ENCODE data around the gene LSMEM2.
"Not testable (repeated sequence)": the region's sequence is repeated elsewhere in the genome, so short reads cannot be mapped to it uniquely, and the experiment has no call there.

LSMEM2 gene

DNA sequence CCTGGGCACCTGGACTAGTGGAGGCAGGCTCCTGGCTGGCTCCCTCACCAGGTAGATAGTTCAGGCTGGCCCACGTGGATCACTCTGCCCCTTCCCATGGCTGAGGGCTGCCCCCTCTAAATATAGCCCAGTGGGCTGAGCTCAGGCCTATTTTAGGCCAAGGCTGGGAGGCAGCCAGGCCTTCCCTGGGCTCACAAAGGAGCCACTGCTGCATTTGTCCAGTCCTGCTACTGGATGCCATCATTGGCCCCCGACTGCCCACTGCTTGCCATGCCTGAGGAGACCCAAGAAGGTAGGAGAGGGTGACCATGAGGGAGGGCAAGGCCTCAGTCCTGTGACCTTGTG lies at the start of gene LSMEM2:
Gene LSMEM2 (plus strand): TSS at position 208 of the 345 bp plus-strand sequence. CDS start 27 bp downstream, at position 235.
- DNase-seq: no peak

DNA sequence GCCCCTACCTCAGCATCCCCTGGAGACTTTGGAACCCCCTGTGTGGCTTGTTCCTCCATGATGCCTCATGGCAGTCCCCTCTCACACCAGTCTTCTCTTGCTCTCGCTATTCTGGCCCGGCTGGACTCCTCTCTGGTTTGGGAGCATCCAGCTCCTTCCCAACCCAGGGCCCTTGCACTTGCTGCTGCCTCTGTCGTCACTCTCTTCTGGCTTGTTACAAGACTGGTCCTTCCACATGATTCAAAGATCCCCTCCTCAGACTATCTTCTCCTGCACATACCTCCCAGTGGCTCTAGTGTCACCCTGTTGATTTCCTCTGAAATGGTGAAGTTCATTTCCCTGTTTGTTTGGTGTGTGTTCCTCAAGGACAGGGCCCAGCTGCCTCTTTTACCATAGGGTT lies 49.4 kb upstream of the LSMEM2 start:
- DNase-seq: no peak

DNA sequence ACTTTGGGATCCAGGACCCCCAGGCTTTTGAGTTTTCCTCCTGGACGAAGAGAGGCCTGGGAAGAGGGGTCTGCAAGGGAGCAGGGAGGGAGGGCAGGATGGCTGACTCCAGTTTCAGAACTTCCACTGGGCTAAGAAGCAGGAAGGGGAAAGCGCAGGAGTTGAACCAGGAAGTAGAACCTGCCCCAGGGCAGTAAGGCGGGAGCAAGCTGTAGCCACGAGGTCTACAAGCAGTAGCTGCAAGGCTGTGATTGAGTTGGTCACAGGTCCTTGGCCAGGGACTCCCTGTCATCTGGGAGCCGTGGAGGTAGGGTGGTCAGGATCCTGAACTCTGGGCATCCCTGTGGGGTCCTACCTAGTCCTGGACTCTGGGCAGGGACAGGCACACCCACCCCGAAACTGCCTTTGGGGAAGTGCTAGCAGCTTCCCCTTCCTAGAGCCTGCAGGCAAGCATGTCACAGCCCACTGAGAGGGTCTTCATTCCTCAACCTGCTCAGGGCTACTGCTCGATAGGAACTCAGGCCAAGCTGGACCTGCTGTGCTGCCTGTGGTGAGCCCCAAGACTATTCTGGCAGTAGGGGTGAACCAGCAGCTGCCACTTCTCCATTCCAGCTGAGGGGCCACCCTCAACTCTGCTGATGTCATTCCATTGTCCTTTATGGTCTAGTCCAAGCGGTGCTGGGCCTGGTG lies 48.6 kb upstream of the LSMEM2 start:
- DNase-seq: no peak

DNA sequence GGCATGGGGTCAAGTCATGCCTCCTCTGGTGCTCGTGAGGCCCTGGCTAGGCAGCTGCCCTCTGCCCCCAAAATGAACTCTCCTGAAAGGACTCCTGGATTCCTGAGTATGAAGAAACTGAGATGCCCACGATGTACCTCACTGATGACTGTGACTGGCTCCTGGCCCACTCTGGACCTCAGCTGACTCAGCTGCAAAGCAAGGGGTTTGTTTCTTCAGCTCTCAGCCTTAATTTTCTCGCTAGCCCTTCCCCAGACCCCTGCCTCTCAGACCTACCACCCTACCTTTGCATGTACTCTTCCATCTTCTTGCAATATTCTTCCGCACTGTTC lies 48.1 kb upstream of the LSMEM2 start:
- DNase-seq: no peak

DNA sequence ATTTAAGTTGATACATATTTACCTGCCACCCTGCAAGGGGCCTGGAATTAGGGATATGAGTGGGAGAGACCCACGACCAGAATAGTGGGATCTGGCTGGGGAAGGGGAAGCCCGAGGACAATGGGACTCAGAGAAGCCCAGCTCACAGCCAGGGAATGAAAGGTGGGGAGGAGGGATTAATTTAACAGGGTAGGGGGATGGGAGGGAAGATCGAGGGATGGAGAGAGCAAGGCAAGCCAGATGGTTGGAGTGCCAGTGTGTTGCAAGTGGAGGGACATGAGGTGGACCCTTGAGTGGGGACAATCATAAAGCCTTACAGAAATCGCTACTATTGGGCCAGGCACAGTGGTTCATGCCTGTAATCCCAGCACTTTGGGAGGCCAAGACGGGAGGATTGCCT lies 47.3 kb upstream of the LSMEM2 start:
- DNase-seq: no peak

DNA sequence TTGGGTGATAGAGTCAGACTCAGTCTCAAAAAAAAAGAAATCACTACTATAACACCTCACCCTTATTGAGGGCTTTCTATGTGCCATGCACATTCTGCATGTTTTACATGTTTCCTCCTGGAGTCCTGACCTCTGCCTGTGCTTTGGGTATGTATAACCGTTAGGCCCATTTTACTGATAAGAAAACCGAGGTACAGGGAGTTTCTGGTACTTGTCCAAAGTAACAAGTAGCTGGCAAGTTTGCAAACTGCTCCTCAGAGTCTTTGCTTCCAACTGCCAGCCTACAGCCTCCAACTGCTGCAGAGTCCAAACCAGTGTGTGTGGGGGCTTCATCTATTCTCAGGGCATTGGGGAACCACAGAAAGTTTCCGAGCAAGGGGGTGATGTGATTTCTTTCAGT lies 46.6 kb upstream of the LSMEM2 start:
- DNase-seq: no peak

DNA sequence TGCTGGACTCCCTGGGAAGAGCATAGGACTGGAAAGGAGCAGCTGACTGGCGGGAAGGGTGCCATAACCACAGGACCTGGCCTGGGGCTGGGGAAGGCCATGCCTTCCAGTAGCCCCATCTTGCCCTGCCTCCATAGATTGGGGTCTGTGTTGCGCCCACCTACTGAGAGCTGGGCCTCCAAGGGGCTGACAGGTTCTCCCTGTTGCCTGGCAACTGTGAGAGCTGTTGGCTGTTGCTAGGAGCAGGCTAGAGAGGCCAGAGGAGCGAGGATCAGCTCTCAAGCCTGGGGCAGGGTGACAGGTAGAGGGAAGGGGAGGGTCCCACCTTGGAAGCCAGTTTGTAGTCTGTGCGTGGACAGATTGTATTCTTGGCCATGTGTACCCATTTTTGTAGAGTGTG lies 45.7 kb upstream of the LSMEM2 start:
- DNase-seq: no peak

DNA sequence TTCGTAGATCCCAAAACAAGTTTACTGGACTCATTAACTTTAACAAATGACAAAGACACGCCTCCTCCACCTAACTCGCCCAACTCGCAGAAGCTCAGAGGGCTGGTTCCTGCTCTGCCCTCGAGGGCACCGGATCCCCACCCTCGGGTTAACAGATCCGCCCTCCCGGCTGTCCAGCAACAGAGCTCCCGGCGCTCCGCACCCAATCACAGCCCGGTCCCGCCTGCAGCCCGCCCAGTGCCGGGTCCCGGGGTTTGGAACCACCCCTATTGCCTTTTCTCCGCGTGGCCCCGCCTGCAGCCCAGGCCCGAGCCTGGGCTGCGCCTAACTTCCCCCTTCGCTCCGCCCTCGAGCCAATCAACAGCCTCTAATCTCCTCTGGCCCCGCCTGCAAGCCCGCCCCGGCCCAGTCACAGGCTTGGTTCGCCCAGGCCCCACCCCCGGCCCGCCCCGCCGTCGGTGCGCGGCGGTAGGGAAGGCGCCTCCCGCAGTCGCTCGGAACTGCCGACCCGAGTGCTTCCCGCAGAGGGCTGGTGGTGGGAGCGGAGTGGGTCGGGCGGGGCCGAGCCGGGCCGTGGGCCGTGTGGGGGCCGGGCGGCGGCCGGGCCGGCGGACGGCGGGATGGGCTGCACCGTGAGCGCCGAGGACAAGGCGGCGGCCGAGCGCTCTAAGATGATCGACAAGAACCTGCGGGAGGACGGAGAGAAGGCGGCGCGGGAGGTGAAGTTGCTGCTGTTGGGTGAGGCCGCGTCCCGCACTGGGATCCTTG lies 43.0 kb upstream of the LSMEM2 start, which contains the start of gene GNAI2:
Gene GNAI2 (plus strand): TSS at position 489 of the 768 bp plus-strand sequence. CDS start 132 bp downstream, at position 621.
- peak; percentile 99 for DNase-seq

DNA sequence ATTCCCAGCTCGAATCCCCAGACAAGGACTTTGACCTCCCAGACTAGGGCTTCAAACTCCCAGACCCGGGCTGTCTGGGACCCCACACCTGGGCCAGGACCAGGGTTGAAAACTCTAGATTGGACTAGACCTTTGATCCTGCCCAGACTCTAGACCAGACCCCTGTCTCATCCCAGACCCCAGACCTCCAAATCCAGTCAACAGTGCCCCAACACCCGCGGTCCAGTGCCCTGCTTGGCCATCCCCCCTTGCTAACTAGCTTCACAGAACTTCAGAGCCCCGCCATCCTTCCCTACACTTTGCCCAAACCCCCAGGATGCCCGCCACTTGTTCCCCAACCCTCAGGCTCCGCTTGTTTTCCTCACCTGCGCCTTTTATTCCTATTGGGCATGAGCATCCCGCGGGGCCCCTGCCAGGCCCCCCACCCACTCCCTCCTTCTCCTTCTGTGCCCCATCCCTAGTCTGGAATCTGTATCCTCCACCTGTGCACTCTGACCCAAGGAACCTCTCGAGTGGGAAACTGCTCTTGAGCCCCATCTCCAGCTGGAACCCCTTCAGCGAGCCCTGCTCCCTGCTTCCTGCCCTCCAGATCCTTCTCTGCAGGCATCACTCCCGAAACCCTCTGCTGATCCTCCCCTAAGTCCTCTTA lies 42.3 kb upstream of the LSMEM2 start:
- no peak for DNase-seq

DNA sequence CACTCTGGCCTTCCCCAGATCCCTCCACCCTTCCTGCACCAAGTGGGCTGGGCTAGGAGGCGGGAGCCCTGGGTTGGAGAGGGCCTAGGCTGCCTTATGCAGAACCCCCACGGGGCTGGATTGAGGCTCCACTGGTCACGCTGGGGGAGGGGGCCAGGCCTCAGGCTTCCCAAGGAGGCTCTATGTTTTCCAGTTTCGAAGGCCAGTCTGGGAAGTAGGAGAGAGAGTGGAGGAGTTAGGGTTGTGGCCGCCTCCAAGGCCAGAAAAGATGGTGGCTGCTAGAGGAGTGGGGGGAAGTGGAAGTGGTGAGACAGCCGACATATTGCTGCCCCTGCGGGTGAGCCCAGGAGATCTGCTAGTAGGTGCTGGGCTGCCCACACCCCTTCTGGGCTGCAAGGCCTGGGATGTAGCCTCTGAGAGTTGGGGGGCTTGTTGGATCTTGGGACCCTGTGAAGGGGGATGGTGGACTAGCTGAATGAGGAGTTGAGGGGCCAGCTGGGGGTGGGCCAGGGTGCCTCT lies 41.7 kb upstream of the LSMEM2 start:
- peak; percentile 55 for DNase-seq

DNA sequence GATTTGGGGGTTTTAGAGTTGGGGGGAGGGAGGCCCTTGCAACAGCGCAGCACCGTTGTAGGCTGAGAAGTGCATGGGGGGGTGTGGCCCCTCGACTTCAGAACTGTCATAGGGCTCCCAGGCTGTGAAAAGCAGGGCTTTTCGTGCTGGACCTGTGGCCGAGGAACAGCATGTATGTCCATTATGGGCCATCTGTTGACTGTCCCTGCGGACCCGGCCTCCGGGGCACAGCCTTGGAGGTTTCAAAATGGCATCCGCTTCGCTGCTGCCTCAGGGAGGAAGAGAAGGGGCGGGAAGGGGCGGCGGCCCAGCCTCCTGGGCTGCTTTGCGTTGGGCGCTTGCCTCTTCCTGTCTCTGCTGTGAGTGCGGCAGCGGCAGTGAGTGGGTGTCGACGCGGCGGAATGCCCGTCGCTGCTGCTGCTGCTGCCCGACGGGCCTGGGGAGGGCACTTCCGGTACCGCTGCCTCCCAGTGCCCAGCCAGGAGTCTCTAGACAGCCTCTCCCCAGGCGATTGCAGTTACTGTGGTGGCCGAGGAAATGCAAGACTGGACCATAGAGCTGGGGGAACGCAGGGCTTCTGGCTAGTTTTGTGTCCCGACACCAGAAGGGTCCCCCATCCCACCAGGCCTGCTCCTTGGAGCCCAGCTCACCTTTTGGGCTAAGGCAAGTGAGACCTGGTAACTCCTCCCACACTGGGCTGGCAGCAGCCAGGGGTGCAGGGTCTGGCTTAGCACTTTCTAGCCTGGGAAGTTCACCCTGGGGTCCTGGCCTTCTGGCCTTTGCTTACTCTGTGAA lies 40.9 kb upstream of the LSMEM2 start:
- peak; percentile 95 for DNase-seq

DNA sequence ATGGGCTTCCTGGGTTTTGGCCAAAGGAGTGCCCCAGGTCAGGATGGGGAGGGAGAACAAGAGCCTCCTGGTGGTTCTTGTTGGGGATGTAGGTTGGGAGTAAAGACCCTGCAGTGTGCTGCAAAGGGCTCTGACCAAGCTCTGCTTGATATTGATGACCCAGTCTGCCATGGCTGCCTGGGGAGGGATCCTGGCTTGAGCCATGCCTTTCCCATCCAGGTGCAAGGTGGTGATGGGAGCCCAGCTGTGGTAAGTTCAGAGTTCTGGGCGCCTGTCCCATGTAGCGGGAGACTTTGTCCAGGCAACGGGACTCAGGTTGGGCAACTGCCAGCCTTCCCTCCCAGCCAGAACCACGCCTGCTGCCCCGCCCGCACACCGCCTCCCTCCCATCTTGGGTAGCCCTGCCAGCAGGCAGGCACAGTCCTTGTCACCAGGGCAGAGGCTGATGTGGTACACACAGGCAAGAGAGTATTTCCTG lies 40.3 kb upstream of the LSMEM2 start:
- DNase-seq: peak; percentile 52

DNA sequence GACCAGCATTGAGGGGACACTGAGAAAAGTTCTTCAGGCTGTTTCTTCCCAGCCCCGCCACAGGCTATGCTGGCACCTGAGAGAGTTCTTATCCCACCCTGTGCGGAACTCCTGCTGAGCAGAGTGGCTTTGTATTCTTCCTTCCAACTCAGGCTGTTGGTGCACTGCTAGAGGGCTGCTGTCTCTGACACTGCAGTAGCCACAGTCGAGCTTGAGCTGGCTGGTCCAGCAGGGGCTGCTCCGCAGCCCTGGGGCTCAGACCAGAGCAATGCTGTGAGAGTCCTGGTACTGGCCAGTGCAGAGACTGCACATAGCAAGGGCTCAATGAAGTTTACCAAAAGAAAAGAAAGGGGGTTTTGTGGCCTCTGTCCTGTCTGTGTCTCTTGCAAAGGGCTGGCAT lies 39.2 kb upstream of the LSMEM2 start:
- no peak for DNase-seq

DNA sequence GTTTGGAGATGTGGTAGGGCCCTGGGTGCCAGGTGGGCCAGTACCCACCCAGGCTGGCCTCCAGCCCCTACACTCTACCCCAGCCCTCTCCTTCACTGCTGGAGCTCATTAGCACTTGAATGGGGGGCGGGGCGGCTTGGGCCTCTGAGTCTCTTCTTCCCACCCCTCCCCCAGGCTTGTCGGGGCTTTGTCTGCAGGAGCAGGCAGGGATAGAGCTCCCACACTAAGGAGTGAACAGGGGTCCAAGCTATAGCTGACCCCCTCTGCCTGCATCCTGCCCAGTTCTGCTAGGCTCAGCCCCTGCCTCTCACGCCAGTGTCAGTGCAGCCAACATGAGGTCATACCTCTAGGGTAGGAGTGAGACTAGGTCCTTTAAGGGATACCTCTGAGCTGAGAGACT lies 37.7 kb upstream of the LSMEM2 start:
- DNase-seq: no peak

DNA sequence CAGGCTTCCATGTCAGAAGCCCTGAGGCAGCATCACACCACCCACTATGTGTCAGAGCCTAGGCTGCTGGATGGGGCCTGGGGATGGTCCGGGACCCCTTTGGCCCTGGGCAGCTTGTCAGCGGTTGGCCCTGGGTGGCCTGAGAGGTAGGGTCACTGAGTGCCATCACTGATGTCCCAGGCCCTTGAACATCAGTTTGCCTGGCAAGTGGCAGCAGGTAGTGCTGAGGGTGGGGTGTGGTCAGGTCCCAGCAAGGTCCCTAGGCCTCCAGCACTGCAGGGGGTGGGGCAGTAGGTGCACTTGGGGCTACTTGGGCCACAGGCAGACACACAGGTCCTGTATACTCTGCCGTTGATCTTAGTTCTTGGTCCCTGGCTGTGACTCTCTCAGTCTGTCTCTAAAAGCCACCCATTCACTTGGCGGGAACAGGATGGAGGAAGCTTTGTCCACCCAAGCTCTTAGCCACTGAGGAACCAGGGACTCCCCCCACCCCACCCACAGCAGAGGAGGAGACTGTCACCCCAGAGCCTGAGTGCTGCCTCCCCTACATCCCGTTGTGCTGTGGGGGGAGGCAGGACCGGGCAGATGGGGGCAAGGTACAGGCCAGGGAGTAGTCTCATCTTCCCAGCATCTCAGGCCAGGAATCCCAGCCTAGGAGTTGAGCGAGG lies 37.0 kb upstream of the LSMEM2 start:
- peak; percentile 26 for DNase-seq

DNA sequence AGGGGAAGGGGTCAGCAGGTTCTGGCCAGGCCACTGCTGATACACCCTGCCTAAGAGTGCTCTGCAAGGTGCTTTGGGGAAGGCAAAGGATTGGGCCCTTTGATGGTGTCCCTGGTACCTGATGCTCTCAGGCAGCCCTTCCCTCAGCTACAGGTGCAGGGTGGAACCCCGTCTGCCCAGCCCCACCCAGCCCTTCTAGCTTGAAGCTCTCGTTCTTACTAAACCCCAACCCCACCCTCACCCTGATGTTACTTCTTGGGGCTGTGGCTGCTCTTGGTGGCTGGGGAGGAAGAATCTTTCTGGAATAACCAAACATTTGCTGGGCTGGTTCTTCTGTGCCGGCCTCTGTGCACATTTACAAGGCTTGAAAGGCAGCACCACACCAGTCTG lies 36.5 kb upstream of the LSMEM2 start:
- DNase-seq: peak; percentile 63

DNA sequence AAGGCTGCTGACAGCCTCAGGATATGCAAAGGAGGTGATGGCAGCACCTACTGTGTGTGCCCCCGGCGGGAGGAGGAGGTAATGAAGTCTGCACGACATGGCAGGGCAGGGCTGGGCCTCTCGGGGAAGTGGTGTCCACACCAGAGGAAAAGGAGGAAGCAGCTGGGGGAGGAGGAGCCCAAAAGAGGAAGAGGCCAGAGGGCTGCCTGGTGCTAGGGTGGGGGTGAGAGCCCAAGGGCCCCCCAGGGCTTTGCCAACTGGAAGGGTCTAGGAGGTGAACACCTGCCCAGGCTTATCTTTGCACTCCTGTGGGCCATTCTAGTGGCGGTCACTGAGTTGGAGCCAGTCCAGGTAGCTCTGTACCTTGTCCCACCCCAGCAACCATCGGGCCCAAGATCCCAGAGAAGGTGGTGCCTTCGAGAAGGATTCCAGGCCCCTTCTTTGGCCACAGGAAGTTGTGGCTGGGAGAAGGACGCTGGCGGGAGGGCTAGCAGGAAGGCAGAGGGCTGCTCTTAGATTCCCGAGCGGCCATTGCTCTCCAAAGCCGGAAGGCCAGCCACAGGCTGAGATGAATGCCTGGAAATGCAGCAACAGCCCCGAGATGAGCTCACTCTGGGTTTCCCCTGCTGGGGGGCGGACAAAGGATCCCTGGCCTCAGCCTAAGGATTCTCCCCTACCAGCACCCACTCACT lies 35.9 kb upstream of the LSMEM2 start:
- DNase-seq: peak; percentile 61

DNA sequence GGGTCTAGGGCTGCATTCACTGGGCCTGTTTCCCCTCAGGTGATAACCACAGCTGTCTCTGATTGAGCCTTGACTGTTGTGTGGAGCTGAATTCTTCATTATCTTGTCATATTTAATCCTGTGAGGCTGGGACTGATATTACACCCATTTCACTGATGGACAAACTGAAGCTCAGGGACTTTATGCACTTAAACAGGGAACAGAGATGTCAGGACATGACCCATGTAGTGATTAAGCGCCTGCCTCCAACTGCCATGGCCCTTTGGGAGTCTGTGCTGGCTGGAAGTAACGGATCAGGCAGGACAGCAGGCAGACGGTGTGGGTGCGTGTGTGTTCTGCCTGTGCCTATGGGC lies 35.4 kb upstream of the LSMEM2 start:
- no peak for DNase-seq

DNA sequence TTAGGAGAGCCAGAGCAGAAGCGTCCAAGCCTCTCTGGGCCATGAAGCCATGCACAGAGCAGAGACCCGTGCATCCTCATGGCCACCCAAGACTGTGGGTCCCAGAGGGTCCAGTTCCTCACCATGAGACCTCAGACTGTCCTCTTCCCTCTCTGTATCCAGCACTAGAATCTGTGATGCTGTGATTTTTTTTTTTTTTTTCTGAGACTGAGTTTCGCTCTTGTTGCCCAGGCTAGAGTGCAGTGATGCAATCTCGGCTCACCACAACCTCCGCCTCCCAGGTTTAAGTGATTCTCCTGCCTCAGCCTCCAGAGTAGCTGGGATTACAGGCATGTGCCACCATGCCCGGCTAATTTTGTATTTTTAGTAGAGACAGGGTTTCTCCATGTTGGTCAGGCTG lies 34.1 kb upstream of the LSMEM2 start:
- DNase-seq: not testable (repeated sequence)

DNA sequence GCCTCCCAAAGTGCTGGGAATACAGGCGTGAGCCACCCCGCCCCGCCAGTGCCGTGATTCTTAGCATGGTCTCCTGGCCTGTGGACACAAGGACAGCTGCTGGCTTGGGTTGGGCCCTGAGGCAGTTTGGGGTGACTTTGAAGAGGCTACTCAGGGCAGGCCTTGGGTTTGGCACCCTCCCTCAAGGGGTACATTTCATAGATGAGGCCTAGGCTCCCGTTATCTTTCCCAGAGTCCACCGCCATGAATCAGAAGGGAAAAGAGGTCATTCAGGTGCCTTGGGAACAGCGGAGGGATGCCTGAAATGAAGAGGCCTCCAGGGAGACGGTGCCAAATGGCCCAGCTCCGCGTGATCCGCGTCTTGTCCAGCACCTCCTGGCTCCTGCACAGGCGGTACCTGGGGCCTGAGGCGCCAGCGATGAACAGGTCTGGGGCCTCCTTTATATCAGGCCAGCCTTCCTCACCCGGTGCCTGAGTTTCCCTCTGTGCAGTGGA lies 33.6 kb upstream of the LSMEM2 start:
- DNase-seq: no peak

DNA sequence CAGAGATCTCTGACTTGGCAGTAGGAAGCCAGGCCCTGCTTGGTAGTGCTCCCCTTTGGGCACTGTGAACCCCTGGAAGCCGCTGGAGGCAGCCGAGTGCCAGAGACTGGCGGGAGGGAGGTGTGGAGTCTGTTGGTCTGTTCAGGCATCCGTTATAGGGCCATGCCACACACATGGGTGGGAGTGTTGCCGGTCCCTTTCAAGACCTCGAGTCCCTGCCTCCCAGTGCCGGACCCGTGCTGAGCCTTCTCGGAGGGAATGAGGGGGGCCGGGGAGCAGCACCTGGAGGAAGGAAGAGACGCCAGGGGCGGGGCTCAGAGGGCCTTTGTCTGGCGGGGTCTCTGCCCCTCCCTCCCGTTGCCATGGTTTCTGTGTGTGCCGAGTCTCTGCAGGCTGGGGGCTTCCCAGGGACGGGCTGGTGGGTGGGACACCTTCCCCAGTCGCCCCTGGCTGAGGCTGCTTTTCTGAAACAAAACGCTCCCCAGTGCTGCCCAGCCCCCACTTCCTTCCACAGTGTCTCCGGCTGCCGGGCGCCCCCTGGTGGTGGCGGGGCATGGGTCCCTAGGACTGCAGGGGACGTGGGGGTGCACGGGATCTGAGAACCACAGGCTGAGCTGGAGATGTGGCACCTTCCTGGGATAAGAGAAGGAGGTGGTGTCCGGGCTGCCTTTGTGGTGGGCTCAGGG lies 32.9 kb upstream of the LSMEM2 start:
- DNase-seq: peak; percentile 93

All from activated CD4-positive, alpha-beta T cell treated with anti-CD3 and anti-CD28 coated beads, Interleukin-10, Interleukin-2, amounts not matched to agents 100 ng/mL and 50 ng/mL, durations not matched to agents 16 hours and 8 hours (primary cell).